OCI-LY7 (cell line): ENCODE results near the gene TBC1D21. TPM values are rescaled to one million over a fixed set of nuclear protein-coding genes. Genes with fewer than 3 reads are reported as not detected.

Experiments used
- BruUV-seq: library from RNA; stranded (reverse); fragments of 400-500 nt; replicated peaks from 2 replicates; lab custom pipeline; 2021; lab: Mats Ljungman, UMichigan
- CTCF ChIA-PET: fragments of 300-600 bp; sonication (Branson Sonifier 250); formaldehyde crosslinking; loops from one replicate; lab custom pipeline; 2022; ENCODE audit warnings: antibody characterized with exemption; ENCODE audit not compliant: unreplicated experiment; lab: Charles Lee
- POLR2A ChIA-PET: fragments of 300-600 bp; sonication (Branson Sonifier 250); formaldehyde crosslinking; loops from one replicate; lab custom pipeline; 2022; ENCODE audit warnings: antibody characterized with exemption; lab: Charles Lee
- DNase-seq: peaks from one replicate; pipeline ENCODE4 v3.0.0-alpha.2; 2015; ENCODE audit warnings: low spot score
- H2AFZ ChIP-seq: fragments of 200-600 bp; sonication (generic), shearing (Covaris generic); 2 replicates; pipeline ENCODE4 v1.6.1; 2014; ENCODE audit warnings: mild to moderate bottlenecking, antibody characterized with exemption, low read length, moderate library complexity
- H3K27ac ChIP-seq: fragments of 200-600 bp; sonication (generic); 2 replicates; pipeline ENCODE4 v1.5.1; 2014; ENCODE audit warnings: mixed run types, low read depth, mild to moderate bottlenecking, moderate library complexity, low read length, inconsistent platforms; ENCODE audit not compliant: poor library complexity, severe bottlenecking
- H3K36me3 ChIP-seq: fragments of 200-600 bp; sonication (generic); 2 replicates; pipeline ENCODE4 v1.6.1; 2014; ENCODE audit warnings: mild to moderate bottlenecking, antibody characterized with exemption, low read length, moderate library complexity, mixed read lengths; ENCODE audit not compliant: insufficient read depth
- H3K4me1 ChIP-seq: fragments of 200-600 bp; sonication (generic); 2 replicates; pipeline ENCODE4 v1.5.1; 2014; ENCODE audit warnings: mild to moderate bottlenecking, low read length; ENCODE audit not compliant: insufficient read depth, poor library complexity, severe bottlenecking
- H3K4me2 ChIP-seq: fragments of 200-600 bp; sonication (generic); 2 replicates; pipeline ENCODE4 v1.6.1; 2014; ENCODE audit warnings: mild to moderate bottlenecking, low read length
- H3K4me3 ChIP-seq: fragments of 200-600 bp; sonication (generic); 2 replicates; pipeline ENCODE4 v1.5.1; 2014; ENCODE audit warnings: mild to moderate bottlenecking, low read depth, low read length; ENCODE audit not compliant: poor library complexity, severe bottlenecking
- H3K79me2 ChIP-seq: fragments of 200-600 bp; sonication (generic); 2 replicates; pipeline ENCODE4 v1.6.1; 2016; ENCODE audit warnings: low read depth, mild to moderate bottlenecking, low read length, moderate library complexity, mixed read lengths; ENCODE audit not compliant: insufficient read depth
- H3K9me2 ChIP-seq: fragments of 200-600 bp; sonication (generic); 2 replicates; pipeline ENCODE4 v1.6.1; 2016; ENCODE audit warnings: mild to moderate bottlenecking, low read length, mixed read lengths; ENCODE audit not compliant: insufficient read depth
- H3K9me3 ChIP-seq: fragments of 200-600 bp; sonication (generic); 2 replicates; pipeline ENCODE4 v1.6.1; 2014; ENCODE audit warnings: mild to moderate bottlenecking, mixed run types, low read length, mixed read lengths
- H4K20me1 ChIP-seq: fragments of 200-600 bp; sonication (generic); 2 replicates; pipeline ENCODE4 v1.6.1; 2014; ENCODE audit warnings: mild to moderate bottlenecking, antibody characterized with exemption, low read length, moderate library complexity, mixed read lengths; ENCODE audit not compliant: insufficient read depth
- CTCF ChIP-seq: fragments of 200-600 bp; sonication (generic); conservative IDR thresholded peaks from 2 replicates; pipeline ENCODE4 v1.5.1; 2014; ENCODE audit warnings: mild to moderate bottlenecking, antibody characterized with exemption, low read length, moderate library complexity, mixed read lengths
- EZH2phosphoT487 ChIP-seq: fragments of 200-600 bp; sonication (generic); IDR thresholded peaks from 2 replicates; pipeline ENCODE4 v1.6.1; 2018; ENCODE audit warnings: low read depth, borderline replicate concordance, mild to moderate bottlenecking, mixed run types, antibody characterized with exemption, low read length, moderate library complexity, mixed read lengths
- intact Hi-C: fragments of 100-400 bp; cut with micrococcal nuclease; formaldehyde crosslinking; loops from one replicate; pipeline ENCODE4 v1.10.0; 2022; ENCODE audit not compliant: unreplicated experiment
- total RNA-seq, 2 experiments: library from RNA; depleted of rRNA in 1 of 2; stranded (reverse); fragments of >200 nt in 1 of 2; shearing (Covaris generic) in 1 of 2; gene quantifications; 2 replicates each; pipeline ENCODE4 v1.2.3, GENCODE V29; 2014 to 2022

TBC1D21 gene
- total RNA-seq, 2 experiments from 2014 or later = not detected

GRCh38 chr15:73887481-73887880, 14.1 kb downstream of the TBC1D21 start:
- Histone ChIP-seq H3K4me1 (no peaks in the 10 kb centered on the region), H3K27ac (no peak overlapping the region), H3K79me2 (no peaks in the 10 kb centered on the region), H3K36me3 (no peaks in the 10 kb centered on the region), H2AFZ (no peak overlapping the region), H3K9me3 (no peaks in the 10 kb centered on the region), H4K20me1 (no peaks in the 10 kb centered on the region), H3K9me2 (no peaks in the 10 kb centered on the region), H3K4me3 (no peak overlapping the region), H3K4me2 (no peak overlapping the region)
- BruUV-seq = no TSS peak
- CTCF ChIA-PET = no interaction called here
- no peak for DNase-seq
- POLR2A ChIA-PET = no interaction called here
- intact Hi-C loops = no loop called here
- no peak for TF ChIP-seq EZH2phosphoT487
- no peak for TF ChIP-seq CTCF

- H3K4me1 ChIP-seq = no peaks in the 10 kb centered on the region
- no peaks in the 10 kb centered on the region for H3K9me2 ChIP-seq
- TF ChIP-seq EZH2phosphoT487 (no peak), CTCF (no peak)
- ChIA-PET CTCF (no interaction called here), POLR2A (no interaction called here)
- no peaks in the 10 kb centered on the region for H3K9me3 ChIP-seq
- H3K4me3 ChIP-seq = no peak overlapping the region
- no peak overlapping the region for H3K4me2 ChIP-seq
- no peaks in the 10 kb centered on the region for H3K79me2 ChIP-seq
- intact Hi-C loops = no loop called here
- H3K36me3 ChIP-seq = no peaks in the 10 kb centered on the region
- no peak for DNase-seq
- no peaks in the 10 kb centered on the region for H4K20me1 ChIP-seq
- no TSS peak for BruUV-seq
- H3K27ac ChIP-seq = no peak overlapping the region
- no peak overlapping the region for H2AFZ ChIP-seq
Measured at GRCh38 chr15:73888224-73889041, 15.1 kb downstream of the TBC1D21 start.
